ENCODE data around the gene ZNF700.
"Not testable (repeated sequence)": the region's sequence is repeated elsewhere in the genome, so short reads cannot be mapped to it uniquely, and the experiment has no call there.

ZNF700 gene

GRCh38 chr19:11941361-11941887, 16.5 kb downstream of the ZNF700 start:
- DNase-seq, result not testable (repeated sequence)

GRCh38 chr19:11942008-11942842, 17.3 kb downstream of the ZNF700 start:
- DNase-seq, result no peak

- DNase-seq, result no peak
Observed at GRCh38 chr19:11942843-11943108, 17.9 kb downstream of the ZNF700 start.

GRCh38 chr19:11944656-11945055, 19.7 kb downstream of the ZNF700 start:
- DNase-seq, result no peak

- no peak for DNase-seq
Observed at GRCh38 chr19:11948646-11949045, 23.7 kb downstream of the ZNF700 start.

- DNase-seq, result no peak
Observed at GRCh38 chr19:11949201-11949600, 24.3 kb downstream of the ZNF700 start.

GRCh38 chr19:11949614-11950080, 24.7 kb downstream of the ZNF700 start:
- DNase-seq, result not testable (repeated sequence)

GRCh38 chr19:11950312-11950711, 25.4 kb downstream of the ZNF700 start:
- no peak for DNase-seq

- DNase-seq, result peak; percentile 67
Observed at GRCh38 chr19:11963566-11964355, 38.9 kb downstream of the ZNF700 start.

GRCh38 chr19:11964496-11964857, 39.6 kb downstream of the ZNF700 start:
- DNase-seq, result no peak

GRCh38 chr19:11964858-11965645, 40.1 kb downstream of the ZNF700 start, which contains the start of gene ZNF763:
Gene ZNF763 (plus strand): TSS chr19:11965040. CDS start chr19:11965209, 169 bp downstream.
- peak; percentile 78 for DNase-seq

GRCh38 chr19:11970174-11970573, 45.3 kb downstream of the ZNF700 start:
- DNase-seq, result no peak

GRCh38 chr19:11971041-11971440, 46.1 kb downstream of the ZNF700 start:
- no peak for DNase-seq

GRCh38 chr19:11973019-11973810, 48.3 kb downstream of the ZNF700 start:
- DNase-seq, result no peak

GRCh38 chr19:11978492-11979100, 53.7 kb downstream of the ZNF700 start:
- DNase-seq, result no peak

- DNase-seq, result no peak
Observed at GRCh38 chr19:11979527-11979926, 54.6 kb downstream of the ZNF700 start.

GRCh38 chr19:11982526-11982925, 57.6 kb downstream of the ZNF700 start:
- peak; percentile 69 for DNase-seq

- DNase-seq, result no peak
Observed at GRCh38 chr19:11984986-11985385, 60.1 kb downstream of the ZNF700 start.

GRCh38 chr19:11986754-11987153, 61.8 kb downstream of the ZNF700 start:
- DNase-seq, result no peak

- peak; percentile 95 for DNase-seq
Observed at GRCh38 chr19:11987405-11988281, 62.7 kb downstream of the ZNF700 start.

- DNase-seq, result no peak
Observed at GRCh38 chr19:11989112-11989456, 64.2 kb downstream of the ZNF700 start.

All from fibroblast of skin of back (primary cell).